ENCODE measurements around the gene ZBTB8A.

ZBTB8A gene

GRCh38 chr1:32618673-32619221 is 79.5 kb downstream of the ZBTB8A start:
- Mint-ChIP-seq H3K4me3 (no peak overlapping the region), H3K36me3 (ENCODE audit: low read depth) (peaks cover 49% of the 10 kb centered on the region), H3K4me1 (no peaks in the 10 kb centered on the region), H3K9me3 (no peaks in the 10 kb centered on the region), H3K27ac (no peak overlapping the region), H3K27me3 (ENCODE audit: low read depth) (no peaks in the 10 kb centered on the region)
- TF ChIP-seq CTCF (IDR thresholded peaks at IDR 0.05; ENCODE audit: unreplicated experiment in 3 of 3): no peak

GRCh38 chr1:32619701-32620485 is 80.7 kb downstream of the ZBTB8A start:
- Mint-ChIP-seq H3K27me3 (ENCODE audit: low read depth) (no peaks in the 10 kb centered on the region), H3K27ac (no peak overlapping the region), H3K4me1 (no peaks in the 10 kb centered on the region), H3K9me3 (no peaks in the 10 kb centered on the region), H3K36me3 (ENCODE audit: low read depth) (peaks cover 54% of the 10 kb centered on the region), H3K4me3 (no peak overlapping the region)
- peak in 2 of 3 experiments; percentile 12 to 33 for TF ChIP-seq CTCF (IDR thresholded peaks at IDR 0.05; ENCODE audit: unreplicated experiment in 3 of 3)

- peaks cover 53% of the 10 kb centered on the region for H3K36me3 Mint-ChIP-seq (ENCODE audit: low read depth)
These were observed 83.0 kb downstream of the ZBTB8A start for GRCh38 chr1:32622205-32622604.

GRCh38 chr1:32622806-32623681 is 83.8 kb downstream of the ZBTB8A start:
- no peak overlapping the region for H3K4me3 Mint-ChIP-seq
- peaks cover 5% of the 10 kb centered on the region for H3K4me1 Mint-ChIP-seq
- H3K9me3 Mint-ChIP-seq: no peaks in the 10 kb centered on the region
- no peak for TF ChIP-seq CTCF (IDR thresholded peaks at IDR 0.05; ENCODE audit: unreplicated experiment in 3 of 3)
- no peak overlapping the region for H3K27ac Mint-ChIP-seq
- H3K27me3 Mint-ChIP-seq (ENCODE audit: low read depth): no peaks in the 10 kb centered on the region
- H3K36me3 Mint-ChIP-seq (ENCODE audit: low read depth): peaks cover 55% of the 10 kb centered on the region

More at GRCh38 chr1:32622205-32622604, 83.0 kb downstream of the ZBTB8A start:
- no peaks in the 10 kb centered on the region for H3K27me3 Mint-ChIP-seq (ENCODE audit: low read depth)
- no peak overlapping the region for H3K4me3 Mint-ChIP-seq
- no peaks in the 10 kb centered on the region for H3K9me3 Mint-ChIP-seq
- no peak for TF ChIP-seq CTCF (IDR thresholded peaks at IDR 0.05; ENCODE audit: unreplicated experiment in 3 of 3)
- no peaks in the 10 kb centered on the region for H3K4me1 Mint-ChIP-seq
- no peak overlapping the region for H3K27ac Mint-ChIP-seq

- Mint-ChIP-seq H3K27ac (no peak overlapping the region), H3K4me1 (peaks cover 5% of the 10 kb centered on the region), H3K36me3 (ENCODE audit: low read depth) (peaks cover 52% of the 10 kb centered on the region), H3K9me3 (no peaks in the 10 kb centered on the region), H3K27me3 (ENCODE audit: low read depth) (no peaks in the 10 kb centered on the region), H3K4me3 (no peak overlapping the region)
- no peak for TF ChIP-seq CTCF (IDR thresholded peaks at IDR 0.05; ENCODE audit: unreplicated experiment in 3 of 3)
These were observed 84.5 kb downstream of the ZBTB8A start for GRCh38 chr1:32623775-32624174.
